ENCODE data around the gene PRR36.

- TF ChIP-seq GATA3 (IDR thresholded peaks at IDR 0.05; ENCODE audit: low read depth, low read length) (no peak), GATA2 (IDR thresholded peaks at IDR 0.05; ENCODE audit: low read depth, low read length) (no peak)
Measured at GRCh38 chr19:7887408-7888144, 13.4 kb upstream of the PRR36 start.
